GM12891 (cell line): ENCODE results near the gene LMBRD1.

Source experiments
- PAX5 ChIP-seq: IDR thresholded peaks from 2 replicates; pipeline ENCODE4 v1.6.1; 2011; ENCODE audit warnings: low read length, moderate library complexity, mild to moderate bottlenecking; ENCODE audit not compliant: insufficient read depth, severe bottlenecking
- POLR2A ChIP-seq: IDR thresholded peaks from 2 replicates; pipeline ENCODE4 v1.6.1; 2011; ENCODE audit warnings: low read depth, low read length, control low read depth
- POLR2AphosphoS5 ChIP-seq: IDR thresholded peaks from 2 replicates; pipeline ENCODE4 v1.6.1; 2011; ENCODE audit warnings: low read depth, low read length, control low read depth
- SPI1 ChIP-seq: IDR thresholded peaks from 2 replicates; pipeline ENCODE4 v1.6.1; 2011; ENCODE audit warnings: low read depth, low read length, control low read depth
- TAF1 ChIP-seq: IDR thresholded peaks from 2 replicates; pipeline ENCODE4 v1.6.1; 2011; ENCODE audit warnings: low read depth, low read length, control low read depth

- no peak for TF ChIP-seq POLR2AphosphoS5
- TF ChIP-seq TAF1 = no peak
- no peak for TF ChIP-seq POLR2A
- TF ChIP-seq PAX5 = no peak
- no peak for TF ChIP-seq SPI1
Measured at GRCh38 chr6:69820438-69820837, 23.6 kb upstream of the LMBRD1 start.
